ENCODE data around the gene CDH2. TPM values are rescaled to one million over a fixed set of nuclear protein-coding genes. Genes with fewer than 3 reads are reported as not detected.

CDH2 gene
- total RNA-seq, 1 donor from 2014 or later: 1.8 TPM

DNA sequence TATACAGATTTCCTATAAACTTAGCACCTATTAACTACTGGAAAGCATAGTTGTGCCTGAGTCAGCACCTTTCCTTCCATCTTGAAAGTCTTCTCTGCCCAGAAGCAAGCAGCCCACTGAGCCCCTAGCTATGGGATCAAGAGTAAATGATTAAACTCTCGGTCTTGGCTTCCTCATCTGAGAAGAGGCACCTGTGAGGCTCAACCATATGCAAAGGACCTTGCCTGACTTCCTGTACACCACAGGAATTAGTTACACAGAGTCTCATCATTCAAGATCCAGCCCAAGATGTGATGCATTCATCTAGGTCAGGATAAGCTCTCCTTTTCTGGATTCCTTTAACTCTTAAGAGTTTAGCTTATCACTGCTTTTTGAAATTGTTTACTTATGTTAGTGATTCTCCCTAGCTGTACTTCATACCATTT lies 96.0 kb downstream of the CDH2 start:
- DNase-seq (no peak), ATAC-seq (no peak)
- Histone ChIP-seq H3K4me3 (no peak overlapping the region), H3K27me3 (no peaks in the 10 kb centered on the region), H3K27ac (no peak overlapping the region), H3K9me3 (no peaks in the 10 kb centered on the region), H3K4me1 (no peaks in the 10 kb centered on the region), H3K36me3 (no peaks in the 10 kb centered on the region)
- TF ChIP-seq CTCF (IDR thresholded peaks at IDR 0.05): no peak
- intact Hi-C loops (cut with DNase I): no loop called here

DNA sequence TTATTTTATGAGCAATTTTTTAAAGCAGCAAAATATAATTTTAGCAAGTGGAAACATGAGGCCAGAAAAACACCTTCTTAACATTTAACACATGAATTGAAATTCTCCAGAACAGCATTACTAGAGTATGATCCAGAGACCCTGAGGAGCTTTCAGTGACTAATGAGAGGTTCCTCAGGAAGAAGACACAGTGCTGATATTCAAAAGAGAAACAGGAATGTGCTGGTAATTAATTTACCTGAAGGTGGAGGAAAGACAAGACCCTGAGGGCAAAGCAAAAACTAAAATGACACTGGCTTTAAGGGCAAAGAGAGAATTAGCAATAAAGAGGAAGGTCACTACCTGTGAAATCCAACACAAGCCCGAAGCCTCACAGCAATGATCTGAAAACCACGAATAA lies 97.0 kb downstream of the CDH2 start:
- Histone ChIP-seq H3K27me3 (no peaks in the 10 kb centered on the region), H3K9me3 (no peaks in the 10 kb centered on the region), H3K4me1 (no peaks in the 10 kb centered on the region), H3K4me3 (no peak overlapping the region), H3K36me3 (no peaks in the 10 kb centered on the region), H3K27ac (no peak overlapping the region)
- TF ChIP-seq CTCF (IDR thresholded peaks at IDR 0.05): no peak
- intact Hi-C loops (cut with DNase I): no loop called here
- no peak for ATAC-seq
- no peak for DNase-seq

GRCh38 chr18:28078849-28079248 lies 98.1 kb downstream of the CDH2 start:
- DNase-seq (no peak), ATAC-seq (no peak)
- Histone ChIP-seq H3K27ac (no peak overlapping the region), H3K36me3 (no peaks in the 10 kb centered on the region), H3K4me3 (no peak overlapping the region), H3K27me3 (no peaks in the 10 kb centered on the region), H3K4me1 (no peaks in the 10 kb centered on the region), H3K9me3 (no peaks in the 10 kb centered on the region)
- no peak for TF ChIP-seq CTCF (IDR thresholded peaks at IDR 0.05)
- intact Hi-C loops (cut with DNase I): no loop called here

GRCh38 chr18:28078298-28078697 lies 98.6 kb downstream of the CDH2 start:
- intact Hi-C loops (cut with DNase I): no loop called here
- no peaks in the 10 kb centered on the region for H3K9me3 ChIP-seq
- H3K4me1 ChIP-seq: no peaks in the 10 kb centered on the region
- ATAC-seq: no peak
- H3K4me3 ChIP-seq: no peak overlapping the region
- no peaks in the 10 kb centered on the region for H3K27me3 ChIP-seq
- no peaks in the 10 kb centered on the region for H3K36me3 ChIP-seq
- TF ChIP-seq CTCF (IDR thresholded peaks at IDR 0.05): no peak
- no peak for DNase-seq
- no peak overlapping the region for H3K27ac ChIP-seq

DNA sequence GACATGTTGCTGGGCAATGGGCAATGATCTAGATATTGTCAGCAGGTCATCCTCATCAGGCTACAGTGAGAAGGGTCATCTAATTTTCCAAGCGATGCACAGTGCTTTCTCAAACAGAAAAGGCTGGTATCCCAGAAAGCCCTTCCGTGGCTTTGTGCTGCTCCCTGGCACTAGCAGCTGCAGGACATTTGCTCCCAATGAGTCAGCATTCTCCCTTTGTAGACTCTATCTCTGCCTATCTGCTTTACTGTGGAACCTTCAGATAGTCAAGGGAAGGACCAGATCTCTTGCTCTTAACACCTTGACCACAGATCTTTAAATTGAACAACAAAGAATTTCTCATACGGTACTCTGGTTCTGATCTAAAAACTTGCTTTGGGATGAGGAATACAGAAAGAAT lies 101.4 kb downstream of the CDH2 start:
- ATAC-seq: no peak
- no peak overlapping the region for H3K27ac ChIP-seq
- no peaks in the 10 kb centered on the region for H3K36me3 ChIP-seq
- no peaks in the 10 kb centered on the region for H3K27me3 ChIP-seq
- TF ChIP-seq CTCF (IDR thresholded peaks at IDR 0.05): no peak
- intact Hi-C loops (cut with DNase I): no loop called here
- no peaks in the 10 kb centered on the region for H3K4me1 ChIP-seq
- H3K4me3 ChIP-seq: no peak overlapping the region
- no peak for DNase-seq
- no peaks in the 10 kb centered on the region for H3K9me3 ChIP-seq

GRCh38 chr18:28074076-28074475 lies 102.9 kb downstream of the CDH2 start:
- no peak for TF ChIP-seq CTCF (IDR thresholded peaks at IDR 0.05)
- DNase-seq: no peak
- no peaks in the 10 kb centered on the region for H3K27me3 ChIP-seq
- H3K27ac ChIP-seq: no peak overlapping the region
- H3K4me1 ChIP-seq: no peaks in the 10 kb centered on the region
- no peak for ATAC-seq
- intact Hi-C loops (cut with DNase I): no loop called here
- H3K4me3 ChIP-seq: no peak overlapping the region
- no peaks in the 10 kb centered on the region for H3K9me3 ChIP-seq
- no peaks in the 10 kb centered on the region for H3K36me3 ChIP-seq

Data from upper lobe of right lung (tissue), 1 donor.